Cardiac fibroblast (primary cell): ENCODE results near the gene MED13L.

ENCODE experiments used
- DNase-seq, 2 donors: peaks; one replicate each; pipeline versions ENCODE4 v3.0.0 to v3.0.0-alpha.2; 2010; ENCODE audit warnings: low read depth in 2 of 2
- H3K4me3 ChIP-seq, 2 donors: replicated peaks in 1 of 2; 1 replicate in 1 of 2; 2 replicates in 1 of 2; pipeline ENCODE4 v1.5.1; 2011; ENCODE audit warnings: low read depth in 2 of 2, low read length in 2 of 2, mild to moderate bottlenecking in 2 of 2, moderate library complexity in 1 of 2
- CTCF ChIP-seq: IDR thresholded peaks from one replicate; pipeline ENCODE4 v1.5.1; 2011; ENCODE audit warnings: low read depth, mild to moderate bottlenecking, low read length, inconsistent platforms

Gene MED13L

DNA sequence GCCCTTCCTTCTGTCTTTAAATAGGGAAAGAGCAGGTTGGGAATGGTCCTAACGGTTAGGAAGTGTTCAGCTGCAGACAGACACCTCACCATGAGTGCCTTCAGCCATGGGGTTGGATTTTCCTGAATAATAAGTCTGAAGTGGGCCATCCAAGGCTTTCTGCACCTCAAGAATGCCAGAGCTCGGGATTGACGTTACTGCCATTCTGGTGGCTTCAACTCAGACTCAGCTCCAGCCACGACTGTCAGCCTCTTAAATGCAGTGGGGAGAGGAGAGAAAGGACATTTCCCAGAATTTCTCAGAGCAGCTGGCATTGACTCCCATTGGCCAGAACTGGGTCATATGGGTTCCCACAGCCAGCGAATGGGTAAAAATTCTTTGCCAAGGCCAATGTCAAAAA, 363.4 kb downstream of the MED13L start:
- no peak for DNase-seq
- no peak overlapping the region for H3K4me3 ChIP-seq
- TF ChIP-seq CTCF = no peak

DNA sequence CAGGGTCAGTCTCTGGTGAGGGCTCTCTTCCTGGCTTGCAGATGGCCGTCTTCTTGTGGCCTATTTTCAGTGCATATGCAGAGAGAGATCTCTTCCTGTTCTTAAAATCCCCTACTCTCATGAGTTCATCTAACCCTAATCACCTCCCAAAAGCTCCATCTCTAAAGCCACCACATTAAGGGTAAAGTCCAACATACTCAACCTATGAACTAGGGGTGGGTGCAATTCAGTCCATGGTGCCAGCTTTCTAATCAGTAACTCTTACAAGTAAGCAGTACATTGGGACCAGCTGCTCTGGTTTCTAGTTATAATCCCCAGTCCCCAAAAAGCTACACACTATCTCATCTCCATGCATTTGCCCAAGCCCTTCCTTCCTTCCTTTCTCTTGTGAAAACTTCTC, 365.1 kb downstream of the MED13L start:
- no peak overlapping the region for H3K4me3 ChIP-seq
- TF ChIP-seq CTCF = no peak
- DNase-seq = no peak

DNA sequence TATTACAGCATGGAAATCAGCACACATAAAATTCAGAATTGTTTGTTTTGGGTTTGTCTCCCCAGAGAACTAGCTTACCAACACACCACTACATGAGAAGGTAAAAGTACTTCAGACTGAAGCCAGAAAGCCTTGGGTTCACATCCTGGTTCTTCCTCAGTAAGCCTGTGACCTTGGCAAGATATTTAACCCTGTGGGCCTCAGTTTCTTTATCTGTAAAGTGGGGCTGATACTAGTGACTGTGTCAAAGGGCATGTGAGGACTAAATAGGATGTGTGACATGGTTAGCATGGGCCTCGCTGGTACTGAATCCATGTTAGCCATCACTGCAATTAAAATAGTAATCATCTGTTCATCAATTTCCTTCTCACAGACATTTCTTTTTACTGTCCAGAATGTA, 366.1 kb downstream of the MED13L start:
- no peak overlapping the region for H3K4me3 ChIP-seq
- TF ChIP-seq CTCF = no peak
- DNase-seq = no peak

- H3K4me3 ChIP-seq = no peak overlapping the region
- no peak for DNase-seq
- no peak for TF ChIP-seq CTCF
These were observed 367.4 kb downstream of the MED13L start for GRCh38 chr12:115910057-115910456.
